ENCODE data around the gene BHMT2.

DNA sequence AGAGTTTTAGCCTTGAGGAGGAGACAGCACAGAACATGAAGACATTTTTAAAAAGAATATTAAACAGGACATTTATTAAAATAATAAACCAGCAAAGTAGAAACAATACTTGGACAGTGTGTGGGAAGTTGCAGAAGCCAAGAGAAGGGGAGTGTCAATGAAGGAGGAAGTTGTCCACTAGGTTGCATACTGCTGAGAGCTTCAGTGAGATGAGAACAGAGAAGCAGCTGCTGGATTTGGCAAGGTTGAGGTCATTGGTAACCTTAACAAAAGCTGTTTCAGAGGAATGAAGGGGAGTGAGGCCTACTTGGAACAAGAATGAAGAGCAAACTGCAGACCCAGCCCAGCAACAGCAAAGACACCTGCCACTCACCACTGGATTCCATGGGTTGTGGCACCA is 53.4 kb downstream of the BHMT2 start:
- TF ChIP-seq, protein P1, sequence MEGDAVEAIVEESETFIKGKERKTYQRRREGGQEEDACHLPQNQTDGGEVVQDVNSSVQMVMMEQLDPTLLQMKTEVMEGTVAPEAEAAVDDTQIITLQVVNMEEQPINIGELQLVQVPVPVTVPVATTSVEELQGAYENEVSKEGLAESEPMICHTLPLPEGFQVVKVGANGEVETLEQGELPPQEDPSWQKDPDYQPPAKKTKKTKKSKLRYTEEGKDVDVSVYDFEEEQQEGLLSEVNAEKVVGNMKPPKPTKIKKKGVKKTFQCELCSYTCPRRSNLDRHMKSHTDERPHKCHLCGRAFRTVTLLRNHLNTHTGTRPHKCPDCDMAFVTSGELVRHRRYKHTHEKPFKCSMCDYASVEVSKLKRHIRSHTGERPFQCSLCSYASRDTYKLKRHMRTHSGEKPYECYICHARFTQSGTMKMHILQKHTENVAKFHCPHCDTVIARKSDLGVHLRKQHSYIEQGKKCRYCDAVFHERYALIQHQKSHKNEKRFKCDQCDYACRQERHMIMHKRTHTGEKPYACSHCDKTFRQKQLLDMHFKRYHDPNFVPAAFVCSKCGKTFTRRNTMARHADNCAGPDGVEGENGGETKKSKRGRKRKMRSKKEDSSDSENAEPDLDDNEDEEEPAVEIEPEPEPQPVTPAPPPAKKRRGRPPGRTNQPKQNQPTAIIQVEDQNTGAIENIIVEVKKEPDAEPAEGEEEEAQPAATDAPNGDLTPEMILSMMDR (IDR thresholded peaks at IDR 0.05; ENCODE audit: low read depth, low read length, poor library complexity, severe bottlenecking): no peak
- TF ChIP-seq EZH2phosphoT487 (IDR thresholded peaks at IDR 0.05; ENCODE audit: borderline replicate concordance, low read length): no peak
